ENCODE results near the gene ARHGAP6. TPM values are rescaled to one million over a fixed set of nuclear protein-coding genes. Genes with fewer than 3 reads are reported as not detected.

The ARHGAP6 gene
- total RNA-seq, 6 experiments from 2014 or later: 0.38 to 1.2 (median 0.78) TPM

- Histone ChIP-seq H3K9me3 (no peaks in the 10 kb centered on the region), H3K36me3 (no peaks in the 10 kb centered on the region), H3K4me1 (no peaks in the 10 kb centered on the region), H3K27ac (no peak overlapping the region), H3K4me3 (no peak overlapping the region), H3K27me3 (no peaks in the 10 kb centered on the region)
- DNase-seq (no peak), ATAC-seq (no peak)
- WGBS (ENCODE audit: insufficient coverage, low coverage, low lambda C conversion rate, missing lambda C conversion rate): 46% methylated on average over 3 of the region's 3 CpGs
- TF ChIP-seq CTCF (IDR thresholded peaks at IDR 0.05): no peak
- TF ChIP-seq POLR2A (IDR thresholded peaks at IDR 0.05): no peak
- intact Hi-C loops (cut with DNase I): no loop called here
These were observed 231.1 kb downstream of the ARHGAP6 start for GRCh38 chrX:11434607-11435006.

GRCh38 chrX:11431786-11432185, 233.9 kb downstream of the ARHGAP6 start:
- Histone ChIP-seq H3K4me1 (no peaks in the 10 kb centered on the region), H3K4me3 (no peak overlapping the region), H3K36me3 (no peaks in the 10 kb centered on the region), H3K27ac (no peak overlapping the region), H3K27me3 (no peaks in the 10 kb centered on the region), H3K9me3 (no peaks in the 10 kb centered on the region)
- TF ChIP-seq POLR2A (IDR thresholded peaks at IDR 0.05) (no peak), CTCF (IDR thresholded peaks at IDR 0.05) (no peak)
- intact Hi-C loops (cut with DNase I): no loop called here
- DNase-seq: no peak
- 44% methylated on average over 1 of the region's 1 CpG for WGBS (ENCODE audit: insufficient coverage, low coverage, low lambda C conversion rate, missing lambda C conversion rate)
- no peak for ATAC-seq

GRCh38 chrX:11430271-11430670, 235.4 kb downstream of the ARHGAP6 start:
- no peaks in the 10 kb centered on the region for H3K27me3 ChIP-seq
- no peak overlapping the region for H3K4me3 ChIP-seq
- no peaks in the 10 kb centered on the region for H3K9me3 ChIP-seq
- no peaks in the 10 kb centered on the region for H3K36me3 ChIP-seq
- no peak overlapping the region for H3K27ac ChIP-seq
- no peak for ATAC-seq
- intact Hi-C loops (cut with DNase I): no loop called here
- no peaks in the 10 kb centered on the region for H3K4me1 ChIP-seq
- no peak for TF ChIP-seq POLR2A (IDR thresholded peaks at IDR 0.05)
- no peak for TF ChIP-seq CTCF (IDR thresholded peaks at IDR 0.05)
- DNase-seq: no peak

GRCh38 chrX:11429538-11430085, 236.1 kb downstream of the ARHGAP6 start:
- DNase-seq (no peak), ATAC-seq (no peak)
- no peaks in the 10 kb centered on the region for H3K9me3 ChIP-seq
- TF ChIP-seq CTCF (IDR thresholded peaks at IDR 0.05) (no peak), POLR2A (IDR thresholded peaks at IDR 0.05) (no peak)
- no peak overlapping the region for H3K27ac ChIP-seq
- no peaks in the 10 kb centered on the region for H3K27me3 ChIP-seq
- intact Hi-C loops (cut with DNase I): no loop called here
- no peaks in the 10 kb centered on the region for H3K4me1 ChIP-seq
- 46% methylated on average over 3 of the region's 3 CpGs for WGBS (ENCODE audit: insufficient coverage, low coverage, low lambda C conversion rate, missing lambda C conversion rate)
- H3K36me3 ChIP-seq: no peaks in the 10 kb centered on the region
- no peak overlapping the region for H3K4me3 ChIP-seq
